Right ventricle myocardium inferior (tissue), 1 donor: Measurements from ENCODE around the gene CCDC9B. TPM values are rescaled to one million over a fixed set of nuclear protein-coding genes. Genes with fewer than 3 reads are reported as not detected.

Source experiments
- ATAC-seq: fragments of 200-7000 bp; cut with Tn5 transposase; one replicate; pipeline ENCODE4 v1.9.1; 2020; ENCODE audit warnings: mild to moderate bottlenecking, moderate library complexity
- DNase-seq: peaks from one replicate; pipeline ENCODE4 v3.0.0; 2021; ENCODE audit errors: missing footprints
- intact Hi-C: fragments of 100-400 bp; cut with DNase I; formaldehyde crosslinking; loops from one replicate; pipeline ENCODE4 v1.11.0; 2022
- total RNA-seq: library from RNA; stranded (reverse); fragmentation: NEBNext Ultra II Directional; extraction: Animal tissue kit (Norgen Biotek cat#: 25700); gene quantifications from one replicate; pipeline ENCODE4 v1.2.1, GENCODE V29; 2021
- donor health status: DM: no; HTN: yes; CAD: no; lungs with severe emphysema.

Gene CCDC9B
- total RNA-seq, 1 donor from 2014 or later: 162 TPM

GRCh38 chr15:40367371-40367685, 26.6 kb upstream of the CCDC9B start:
- intact Hi-C loops: loop anchor here (1.0 to 5.0 kb wide), 4 partner anchors 29 to 53 kb away; partner anchors contain the start of genes INAFM2 and IVD
- ATAC-seq: no peak
- no peak for DNase-seq

- ATAC-seq (peak; percentile 86), DNase-seq (peak; percentile 91)
- intact Hi-C loops: loop anchor here (1.0 to 5.0 kb wide), 4 partner anchors 28 to 54 kb away; partner anchors contain the start of genes INAFM2 and IVD
Measured at GRCh38 chr15:40366457-40367370, 26.0 kb upstream of the CCDC9B start.

DNA sequence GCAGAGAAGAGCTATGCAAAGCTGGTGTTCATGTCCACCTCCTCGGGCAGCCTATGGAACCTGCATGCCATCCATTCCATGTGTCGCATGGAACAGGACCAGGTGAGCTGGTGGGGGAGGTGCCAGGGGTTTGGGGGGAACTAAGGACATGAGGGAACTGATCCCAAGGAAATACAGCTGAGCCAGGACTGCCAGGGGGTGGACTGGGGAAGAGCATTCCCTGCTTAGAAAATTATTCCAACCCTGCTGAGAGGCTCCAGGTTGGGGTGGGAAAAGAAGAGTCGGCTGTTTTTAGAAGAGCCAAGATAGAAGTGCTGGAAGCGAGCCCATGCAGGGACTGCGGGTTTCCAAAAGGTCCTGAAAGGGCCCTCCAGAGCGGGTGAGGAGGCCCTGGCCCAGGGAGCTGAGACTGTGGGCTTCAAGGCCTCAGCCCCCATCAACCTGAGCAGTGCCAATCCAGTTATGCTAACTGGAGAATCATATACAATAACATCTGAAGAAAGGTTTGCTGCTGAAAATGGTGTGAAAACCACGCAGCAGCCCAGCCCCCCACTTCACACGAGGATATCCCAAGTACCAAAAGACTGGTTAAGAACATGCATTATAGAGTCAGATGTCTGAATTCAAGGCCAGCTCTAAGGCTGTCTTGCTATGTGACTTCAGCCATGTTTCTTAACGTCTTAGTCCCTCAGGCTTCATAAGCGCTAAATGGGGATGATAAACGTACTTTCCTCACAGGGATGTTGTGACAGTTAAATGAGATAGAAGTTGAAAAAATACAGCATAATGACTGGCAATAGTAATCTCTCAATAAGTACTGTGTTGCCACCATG, 25.1 kb upstream of the CCDC9B start:
- intact Hi-C loops: loop anchor here (2.0 to 5.0 kb wide), 3 partner anchors 27 to 55 kb away; partner anchors contain the start of gene IVD
- no peak for DNase-seq
- no peak for ATAC-seq

DNA sequence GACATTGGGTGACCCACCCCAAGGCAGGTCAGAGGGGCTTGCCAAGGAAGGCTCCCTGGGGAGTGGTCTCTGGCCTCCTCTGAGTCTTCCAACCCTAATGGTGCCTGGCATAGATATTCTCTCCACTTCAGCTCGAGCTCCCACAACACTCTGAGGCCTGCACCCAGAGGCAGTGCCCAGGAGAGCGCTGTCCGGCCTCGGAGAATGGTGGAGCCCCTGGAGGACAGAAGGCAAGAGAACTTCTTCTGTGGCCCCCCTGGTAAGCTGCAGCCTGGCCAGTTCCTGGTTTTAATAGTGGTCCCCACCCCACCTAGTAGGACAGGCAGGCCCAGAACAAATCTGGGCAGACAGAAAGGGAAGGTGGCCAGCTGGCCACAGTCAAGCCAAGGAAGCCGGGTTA, 24.3 kb upstream of the CCDC9B start:
- DNase-seq (no peak), ATAC-seq (no peak)
- intact Hi-C loops: loop anchor here (5.0 kb wide), 1 partner anchor 42 kb away; the partner anchor contains the start of gene IVD

GRCh38 chr15:40364251-40364650, 23.5 kb upstream of the CCDC9B start:
- intact Hi-C loops: no loop called here
- ATAC-seq (no peak), DNase-seq (no peak)

DNA sequence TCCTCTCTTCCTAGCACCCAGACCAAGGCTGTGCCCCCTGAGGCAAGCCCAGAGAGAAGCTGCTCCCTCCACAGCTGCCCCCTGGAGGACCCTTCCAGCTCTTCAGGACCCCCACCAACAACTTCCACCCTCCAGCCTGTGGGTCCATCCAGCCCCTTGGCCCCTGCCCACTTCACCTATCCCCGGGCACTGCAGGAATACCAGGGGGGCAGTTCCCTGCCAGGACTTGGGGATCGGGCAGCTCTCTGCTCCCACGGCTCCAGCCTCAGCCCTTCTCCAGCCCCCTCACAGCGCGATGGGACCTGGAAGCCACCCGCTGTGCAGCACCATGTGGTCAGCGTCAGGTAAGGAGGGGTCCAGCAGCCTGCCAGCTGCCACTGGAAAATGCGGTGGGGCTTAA, 22.9 kb upstream of the CCDC9B start:
- no peak for ATAC-seq

GRCh38 chr15:40361640-40362039, 20.9 kb upstream of the CCDC9B start:
- ATAC-seq (no peak), DNase-seq (no peak)
- intact Hi-C loops: no loop called here

More for the DNA sequence above, 22.9 kb upstream of the CCDC9B start:
- intact Hi-C loops: no loop called here
- DNase-seq: no peak

DNA sequence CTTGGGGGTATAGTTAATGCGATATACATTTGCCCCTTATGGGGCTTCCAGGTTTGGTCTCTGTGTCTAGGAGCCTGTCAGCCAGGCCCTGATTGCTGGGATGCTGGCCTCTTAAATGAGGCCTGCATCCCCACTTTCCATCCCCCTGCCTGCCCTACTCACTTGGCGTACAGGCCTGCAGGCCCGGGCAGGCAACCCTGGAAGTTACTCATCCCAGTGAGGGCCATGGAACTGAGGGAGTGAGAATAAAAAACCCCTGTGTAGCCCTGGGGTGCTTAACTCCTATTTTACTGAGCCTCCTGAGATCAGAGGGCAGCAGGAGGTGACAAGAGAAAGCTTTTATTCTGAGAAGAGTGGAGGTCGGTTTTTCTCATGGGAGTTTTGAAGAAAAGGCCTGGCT, 19.3 kb upstream of the CCDC9B start:
- DNase-seq: no peak
- intact Hi-C loops: no loop called here
- no peak for ATAC-seq

DNA sequence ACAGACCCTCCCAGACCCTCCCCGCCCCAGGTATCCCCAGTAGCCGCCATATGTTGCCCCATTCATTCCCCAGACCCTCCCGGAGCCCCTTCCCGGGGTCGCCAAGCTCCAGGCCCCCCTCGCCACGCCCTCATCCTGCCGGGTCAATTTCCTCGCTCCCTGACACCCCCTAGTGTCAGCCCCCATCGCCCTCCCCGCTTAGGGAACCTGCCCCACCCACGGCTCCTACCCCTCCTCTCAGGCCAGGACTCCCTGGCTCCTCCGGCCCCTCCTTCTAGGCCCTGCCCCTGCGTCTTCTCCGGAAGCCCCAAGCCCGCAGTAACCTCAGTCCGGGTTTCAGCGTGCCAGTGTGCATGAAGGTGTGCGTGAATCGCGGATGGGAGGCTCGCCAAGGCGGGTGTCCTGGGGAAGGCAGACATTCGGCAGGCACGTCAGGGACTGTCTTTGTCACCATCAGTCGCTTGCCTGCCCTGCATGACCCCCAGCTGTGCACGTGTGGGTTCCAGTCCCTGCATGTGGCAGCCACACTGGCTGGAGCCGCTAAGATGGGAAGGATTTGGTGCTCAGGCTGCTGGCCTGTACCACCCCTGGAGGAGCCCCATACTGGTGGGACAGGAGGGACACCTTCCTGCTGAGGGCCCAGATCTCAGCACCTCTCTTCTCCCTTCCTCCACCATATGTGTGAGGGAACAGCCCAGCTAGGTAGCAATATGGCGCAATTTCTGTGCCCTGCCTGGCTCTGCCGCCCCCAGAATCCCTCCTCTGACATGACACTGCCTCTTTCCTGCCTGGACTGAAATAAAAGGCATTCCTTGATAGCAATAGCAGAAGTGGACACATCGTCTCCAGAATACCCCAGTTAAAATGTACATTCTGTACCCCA, 18.0 kb upstream of the CCDC9B start:
- DNase-seq: no peak
- intact Hi-C loops: no loop called here
- peak; percentile 31 for ATAC-seq

- DNase-seq (peak; percentile 93), ATAC-seq (peak; percentile 86)
- intact Hi-C loops: no loop called here
Measured at GRCh38 chr15:40357723-40358470, 17.2 kb upstream of the CCDC9B start, which contains the start of gene DISP2. DISP2 (plus strand) TSS chr15:40358219; CDS start chr15:40358322, 103 bp downstream.

GRCh38 chr15:40357246-40357645, 16.5 kb upstream of the CCDC9B start:
- ATAC-seq (no peak), DNase-seq (no peak)
- intact Hi-C loops: no loop called here

- intact Hi-C loops: no loop called here
Measured at GRCh38 chr15:40355976-40356585, 15.3 kb upstream of the CCDC9B start.

DNA sequence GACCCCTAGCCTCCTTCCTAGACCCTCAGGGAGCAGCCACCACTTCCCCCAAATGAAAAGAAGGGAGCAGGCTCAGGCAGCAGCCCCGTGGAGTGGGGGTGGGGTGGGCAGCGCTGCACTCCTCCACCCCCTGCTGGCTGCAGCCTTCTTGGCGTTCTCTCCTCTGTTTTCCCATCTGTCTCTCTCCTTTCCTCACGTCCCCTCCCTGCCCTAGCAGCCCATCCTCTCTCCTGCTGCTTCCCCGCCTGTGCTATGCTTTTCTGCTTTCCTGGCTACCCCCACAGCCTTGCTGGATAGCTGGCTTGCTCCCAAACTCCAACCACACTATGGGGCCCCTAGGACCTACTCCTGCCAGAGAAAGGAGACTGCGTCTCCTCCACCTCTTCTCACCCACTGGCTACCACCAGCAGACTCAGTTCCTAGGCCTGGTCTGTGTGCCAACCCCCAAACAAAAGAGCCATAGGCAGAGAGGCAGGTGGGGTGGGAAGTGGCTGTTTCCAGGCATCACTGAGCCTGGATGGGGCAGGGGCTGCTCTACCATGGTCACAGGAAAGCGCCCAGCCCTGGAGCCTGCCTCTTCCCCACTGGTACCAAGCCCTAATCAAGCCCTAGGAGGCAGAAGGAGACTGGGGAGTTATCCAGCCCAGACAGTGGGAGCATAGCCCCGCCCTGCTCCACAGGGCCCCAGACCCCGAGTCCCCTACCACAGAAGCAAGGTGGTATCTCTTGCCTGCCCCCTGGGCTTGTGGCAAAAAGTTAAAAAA, 13.9 kb upstream of the CCDC9B start:
- DNase-seq (no peak), ATAC-seq (no peak)
- intact Hi-C loops: no loop called here

More at GRCh38 chr15:40355976-40356585, 15.3 kb upstream of the CCDC9B start:
- ATAC-seq: no peak
- DNase-seq: no peak

GRCh38 chr15:40353697-40354096, 13.0 kb upstream of the CCDC9B start:
- ATAC-seq (no peak), DNase-seq (no peak)
- intact Hi-C loops: no loop called here

- DNase-seq: no peak
- no peak for ATAC-seq
- intact Hi-C loops: no loop called here
Measured at GRCh38 chr15:40352281-40352901, 11.7 kb upstream of the CCDC9B start.

DNA sequence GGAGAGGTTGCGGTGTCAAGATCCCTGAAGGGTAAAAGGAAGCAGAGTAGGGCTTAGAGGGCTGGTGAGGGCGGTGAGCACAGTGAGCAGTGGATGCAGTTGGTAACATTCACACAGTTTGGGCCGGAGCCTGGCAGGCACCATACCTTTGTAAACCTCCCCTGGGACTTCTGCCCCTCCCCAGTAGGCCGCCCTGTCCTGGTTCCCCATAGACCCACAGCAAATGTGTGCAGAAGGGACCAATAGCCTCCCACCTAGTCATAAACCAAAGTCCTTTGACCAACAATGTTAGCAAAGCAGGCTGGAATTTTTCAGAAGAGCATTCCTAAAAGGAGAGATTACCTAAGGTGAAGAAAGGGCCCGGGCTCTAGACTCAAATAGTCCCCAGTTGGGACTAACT, 8.4 kb upstream of the CCDC9B start:
- intact Hi-C loops: no loop called here
- no peak for DNase-seq
- no peak for ATAC-seq
